Colon (tissue), 2 donors: Measurements from ENCODE around the gene TMEM208.

Experiments
- FAIRE-seq: peaks from 2 replicates; lab custom pipeline; 2012; peaks lifted over from hg19 to GRCh38; lab: Jason Lieb, UNC
- donor health status: control.
- donor health status: control.

TMEM208 gene

DNA sequence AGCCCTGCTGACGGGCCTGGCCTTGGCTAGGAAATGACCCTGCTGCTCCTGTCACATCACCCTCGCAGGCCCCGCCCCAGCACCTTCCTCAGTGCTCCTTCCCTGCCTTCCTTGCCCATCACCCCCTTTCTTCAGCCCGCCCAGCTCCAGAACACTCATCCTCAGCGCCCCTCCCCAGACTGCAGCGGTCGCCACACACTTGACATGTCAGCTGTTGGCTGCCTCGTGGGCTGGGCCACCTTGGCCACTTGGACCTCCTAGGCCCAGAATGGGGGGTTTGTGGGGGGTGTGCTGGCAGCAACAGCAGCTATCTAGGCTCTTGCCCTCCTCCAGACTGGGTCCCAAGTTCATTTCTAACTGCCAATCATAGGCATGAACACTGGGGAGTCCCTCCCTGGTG is 17.4 kb upstream of the TMEM208 start:
- no peak for FAIRE-seq

DNA sequence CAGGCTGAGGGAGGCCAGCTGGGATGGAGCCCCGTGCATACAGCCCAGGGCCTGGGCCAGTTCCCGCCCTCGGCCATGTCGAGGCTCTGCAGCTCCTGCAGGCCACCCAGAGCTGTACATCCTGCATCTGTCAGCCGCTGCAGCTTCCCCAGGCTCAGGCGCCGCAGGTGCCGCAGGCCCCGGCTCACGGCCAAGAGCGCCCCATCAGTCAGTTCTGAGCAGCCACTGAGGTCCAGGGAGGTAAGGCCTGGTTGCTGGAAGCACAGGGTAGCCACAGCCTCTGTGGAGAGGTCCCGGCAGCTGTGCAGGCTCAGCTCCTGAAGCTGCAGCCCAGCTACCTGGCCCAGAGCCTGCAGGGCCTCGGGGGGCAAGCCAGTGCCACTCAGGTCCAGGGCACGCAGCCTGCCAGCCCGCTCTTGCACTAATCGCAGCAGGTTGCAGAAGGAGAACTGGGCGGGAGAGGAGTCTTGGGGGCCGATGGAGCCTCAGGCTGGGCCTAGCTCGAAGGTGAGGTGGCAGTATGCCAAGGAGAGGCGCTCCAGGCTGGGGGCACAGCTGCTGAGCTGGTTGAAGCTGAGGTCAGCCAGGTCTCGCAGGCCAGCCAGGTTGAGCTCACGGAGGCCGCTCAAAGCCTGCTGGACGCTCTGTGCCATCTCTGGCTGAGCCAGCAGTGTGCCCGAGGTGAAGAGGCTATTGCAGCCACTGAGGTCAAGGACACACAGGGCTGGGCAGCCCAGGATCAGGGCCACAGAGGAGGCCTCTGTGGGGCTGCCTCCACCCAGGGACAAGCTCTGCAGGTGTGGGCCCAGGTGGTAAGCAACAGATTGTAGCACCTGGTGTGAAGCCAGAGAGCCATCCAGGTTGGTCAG is 16.6 kb upstream of the TMEM208 start:
- FAIRE-seq: no peak

DNA sequence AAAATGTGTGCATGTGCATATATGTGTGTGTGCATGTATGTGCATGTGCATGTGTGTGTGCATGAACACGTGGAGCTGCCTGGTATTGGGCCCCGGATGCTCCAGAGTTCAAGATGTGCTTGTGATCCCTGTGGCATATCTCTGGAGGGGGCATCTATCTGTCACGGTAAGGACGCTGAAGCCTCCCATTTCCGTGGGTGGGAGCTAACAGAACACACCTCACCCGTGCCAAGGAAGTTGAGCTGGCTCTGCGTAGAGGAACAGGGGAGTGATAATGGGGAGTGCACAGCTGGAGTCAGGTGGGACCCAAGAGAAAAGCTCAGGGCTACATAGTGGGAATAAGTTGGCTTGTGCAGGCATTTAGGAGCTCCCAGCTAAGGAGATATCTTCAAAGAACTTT is 15.3 kb upstream of the TMEM208 start:
- no peak for FAIRE-seq

DNA sequence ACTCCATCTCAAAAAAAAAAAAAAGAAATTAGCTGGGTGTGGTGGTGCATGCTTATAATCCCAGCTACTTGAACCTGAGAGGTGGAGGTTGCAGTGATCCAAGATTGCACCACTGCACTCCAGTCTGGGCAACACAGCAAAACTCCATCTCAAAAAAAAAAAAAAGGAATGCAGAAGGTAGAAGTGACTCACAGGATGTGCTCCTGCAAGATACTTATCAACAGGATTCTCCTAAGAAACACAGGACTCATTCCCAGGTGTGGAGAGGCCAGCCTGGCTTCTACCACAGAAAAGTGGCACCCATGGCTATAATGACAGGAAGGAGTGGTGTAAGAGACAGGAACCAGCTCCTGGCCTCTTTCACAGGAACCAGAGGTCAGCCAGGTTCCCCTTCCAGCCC is 14.2 kb upstream of the TMEM208 start:
- FAIRE-seq: no peak

DNA sequence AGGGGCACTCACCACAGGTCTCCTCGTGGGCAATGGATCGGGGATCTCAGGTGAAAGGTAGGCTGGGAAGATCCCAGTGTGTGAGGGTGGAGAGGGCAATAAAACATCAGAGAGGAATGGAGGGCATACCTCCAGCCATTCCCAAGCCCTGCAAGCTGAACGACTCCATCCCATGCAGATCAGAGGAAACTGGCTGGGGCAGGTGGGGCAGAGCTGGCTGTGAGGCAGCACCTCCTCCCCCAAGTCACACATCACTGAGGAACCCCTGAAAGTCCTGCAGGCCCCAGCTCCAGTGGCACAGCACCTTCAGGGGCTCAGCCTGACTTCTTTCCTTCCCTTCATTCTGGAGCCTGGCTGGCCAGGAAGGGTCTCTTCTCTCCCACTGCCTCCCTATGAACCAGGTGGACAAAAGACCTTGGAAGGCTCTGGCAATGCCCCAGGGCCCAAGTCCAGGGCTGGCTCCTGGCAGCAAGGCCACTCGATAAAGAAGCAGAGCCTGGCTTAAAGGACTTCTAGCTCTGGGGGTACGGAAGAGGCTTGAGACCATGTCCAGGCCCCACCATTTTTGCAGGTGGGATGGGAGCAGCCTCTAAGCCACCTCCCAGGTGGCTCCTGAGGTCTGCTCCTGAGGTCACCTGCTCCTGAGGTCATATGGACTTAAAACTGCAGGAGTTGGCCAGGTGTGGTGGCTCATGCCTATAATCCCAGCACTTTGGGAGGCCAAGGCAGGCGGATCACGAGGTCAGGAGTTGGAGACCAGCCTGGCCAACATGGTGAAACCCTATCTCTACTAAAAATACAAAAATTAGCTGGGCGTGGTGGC is 13.5 kb upstream of the TMEM208 start:
- FAIRE-seq: no peak

DNA sequence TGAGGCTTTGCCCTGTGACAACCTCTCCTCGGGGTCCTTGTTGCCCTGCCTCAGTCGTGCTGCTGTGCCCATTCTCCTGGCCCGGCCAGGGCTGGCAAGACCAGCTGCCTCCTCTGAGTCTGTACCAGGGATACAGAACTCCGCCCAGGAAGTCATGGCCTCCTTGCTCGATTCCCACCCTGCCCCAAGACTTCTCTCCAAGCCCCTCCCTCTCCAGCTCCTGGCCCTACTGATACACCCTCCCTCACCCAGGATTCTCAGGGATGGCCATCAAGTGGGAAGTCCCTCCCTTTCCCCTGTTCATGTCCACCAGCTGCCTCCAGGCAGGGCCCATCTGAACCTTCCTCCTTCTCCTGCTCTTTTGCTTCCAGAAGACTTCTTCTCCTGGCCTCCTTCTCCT is 11.2 kb upstream of the TMEM208 start:
- no peak for FAIRE-seq

DNA sequence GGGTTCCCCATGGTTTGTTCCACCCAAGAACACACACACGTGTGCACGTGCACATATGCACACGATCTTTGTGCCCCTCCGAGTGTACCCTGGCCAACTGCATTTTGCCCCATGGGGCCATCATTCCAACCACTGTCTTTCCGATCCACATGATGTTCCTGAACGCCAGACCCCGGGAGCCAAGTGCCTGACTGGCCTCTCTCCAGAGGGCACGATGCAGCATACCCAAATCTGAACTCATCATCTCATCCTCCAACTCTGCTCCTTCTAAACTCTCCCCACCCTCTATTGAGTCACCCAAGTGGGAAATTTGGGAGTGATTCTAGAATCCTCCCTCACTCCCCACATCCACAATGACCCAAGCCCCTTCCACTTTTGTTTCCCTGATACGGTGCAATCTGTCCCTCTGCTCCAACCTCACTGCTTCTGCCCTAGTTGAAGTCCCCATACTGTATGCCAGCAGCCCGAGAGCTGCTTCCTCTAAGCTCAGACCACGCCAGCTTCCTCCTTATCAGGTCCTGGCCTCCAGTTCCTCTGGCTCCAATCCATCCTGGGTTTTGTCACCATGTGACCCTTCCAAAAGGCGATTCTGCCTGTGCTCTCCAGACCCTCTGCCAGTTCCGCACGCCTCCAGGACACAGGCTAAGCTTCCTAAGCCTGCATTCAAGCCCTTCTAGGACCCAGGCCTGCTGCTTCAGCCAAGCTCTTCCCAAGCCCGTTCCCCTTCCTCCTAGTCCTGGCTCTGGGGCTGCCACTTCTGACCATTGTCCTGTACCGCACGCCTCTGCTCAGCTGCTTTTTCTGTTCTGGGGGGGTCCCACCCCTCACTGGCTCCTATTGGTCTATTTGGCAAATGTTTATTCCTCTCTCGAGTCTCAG is 10.1 kb upstream of the TMEM208 start:
- no peak for FAIRE-seq

DNA sequence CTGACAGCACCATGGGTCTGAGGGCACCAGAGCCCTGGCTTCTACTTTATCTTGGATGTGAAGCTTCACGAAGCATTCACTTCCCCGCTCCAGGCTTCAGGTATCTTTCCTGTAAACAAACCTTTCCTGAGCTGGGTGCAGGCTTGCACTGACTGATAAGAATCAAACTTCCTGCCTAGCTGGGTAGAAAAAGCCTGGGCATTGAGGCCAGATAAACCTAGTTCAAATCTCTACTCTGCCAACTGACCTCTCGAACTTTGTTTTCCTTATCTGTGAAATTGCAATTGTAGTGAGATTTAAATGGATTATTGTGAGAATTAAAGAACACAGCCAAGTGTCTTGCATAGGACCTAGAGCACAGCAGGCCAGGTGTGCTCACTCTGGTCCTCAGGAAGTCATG is 2.9 kb upstream of the TMEM208 start:
- FAIRE-seq: no peak

DNA sequence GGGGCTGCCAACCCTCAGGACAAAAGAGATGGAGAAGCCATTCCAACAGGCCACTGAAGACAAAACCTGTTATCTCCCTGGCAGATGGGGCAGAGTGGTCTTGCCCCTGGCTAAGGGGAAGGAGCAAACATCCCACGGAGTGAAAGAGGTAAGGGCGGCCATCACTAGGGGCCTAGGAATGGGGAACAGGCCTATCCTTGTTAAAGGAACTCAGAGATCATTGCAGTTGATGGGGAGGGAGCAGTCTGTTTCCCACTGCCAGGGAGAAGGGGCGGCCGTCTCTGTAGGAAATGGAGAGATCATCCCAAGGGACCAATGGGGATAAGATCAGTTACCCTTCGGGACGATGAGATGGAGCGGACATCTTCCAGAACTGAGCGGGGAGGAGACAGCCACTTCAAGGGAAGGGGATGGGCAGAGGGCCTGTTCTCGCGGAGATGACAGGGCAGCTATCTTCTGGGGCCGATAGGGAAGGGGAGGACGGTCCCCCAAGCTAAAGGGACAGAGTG is 581 bp upstream of the TMEM208 start:
- FAIRE-seq: no peak

DNA sequence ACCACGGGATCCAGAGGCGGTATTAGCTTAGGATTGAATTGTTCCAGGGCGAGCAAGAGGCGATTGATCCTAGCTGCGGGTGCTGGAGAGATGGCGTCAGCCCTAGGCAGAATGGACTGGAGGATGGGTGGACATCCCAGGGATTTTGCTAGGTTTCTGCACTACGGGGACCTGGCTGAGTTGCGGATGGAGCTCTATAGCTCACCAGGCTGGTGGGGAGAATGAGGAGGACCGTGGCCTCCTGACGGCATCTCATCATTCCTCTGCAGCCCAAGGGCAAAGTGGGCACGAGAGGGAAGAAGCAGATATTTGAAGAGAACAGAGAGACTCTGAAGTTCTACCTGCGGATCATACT is 614 bp downstream of the TMEM208 start:
- no peak for FAIRE-seq

DNA sequence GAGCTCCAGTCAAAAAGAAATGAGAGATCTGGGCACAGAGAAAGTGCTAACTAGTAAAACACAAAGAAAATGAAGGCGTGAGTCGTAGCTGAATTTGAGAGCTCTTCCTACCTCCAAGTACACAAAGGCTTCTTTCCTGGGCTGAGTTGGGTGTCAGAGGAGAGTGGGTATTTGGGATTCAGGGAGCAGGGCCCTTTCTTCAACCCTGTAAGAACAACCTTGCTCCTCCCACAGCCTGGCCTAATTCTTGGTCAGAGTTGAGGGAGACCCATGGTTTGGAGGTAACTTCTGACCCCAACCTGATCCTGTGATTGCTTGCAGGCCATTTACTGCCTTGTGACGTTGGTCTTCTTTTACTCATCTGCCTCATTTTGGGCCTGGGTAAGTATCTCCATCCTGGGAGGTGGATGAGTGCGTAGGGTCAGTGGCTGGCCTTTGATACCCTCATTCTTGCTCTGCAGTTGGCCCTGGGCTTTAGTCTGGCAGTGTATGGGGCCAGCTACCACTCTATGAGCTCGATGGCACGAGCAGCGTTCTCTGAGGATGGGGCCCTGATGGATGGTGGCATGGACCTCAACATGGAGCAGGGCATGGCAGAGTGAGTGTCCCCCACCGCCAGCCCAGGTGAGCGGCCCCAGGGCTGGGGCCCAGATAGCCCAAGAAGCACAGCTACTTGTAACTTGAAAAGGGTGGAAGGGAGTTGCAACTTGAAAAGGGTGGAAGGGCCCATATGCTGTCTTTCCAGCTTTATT is 1.3 kb downstream of the TMEM208 start:
- no peak for FAIRE-seq

DNA sequence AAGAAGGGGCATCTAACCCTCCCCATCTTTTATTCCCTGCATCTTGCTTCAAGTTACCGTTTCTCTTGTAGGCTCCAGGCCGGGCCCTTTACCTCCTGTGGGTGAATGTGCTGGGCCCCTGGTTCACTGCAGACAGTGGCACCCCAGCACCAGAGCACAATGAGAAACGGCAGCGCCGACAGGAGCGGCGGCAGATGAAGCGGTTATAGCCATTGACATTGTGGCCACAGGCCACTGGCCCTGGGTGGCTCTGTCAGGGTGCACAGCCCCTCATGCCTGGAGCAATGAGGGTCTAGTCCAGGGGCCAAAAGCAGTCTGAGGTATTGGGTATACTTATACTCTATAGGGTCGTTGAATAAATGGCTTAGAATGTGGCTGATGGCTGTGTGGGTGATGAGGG is 2.0 kb downstream of the TMEM208 start:
- no peak for FAIRE-seq

DNA sequence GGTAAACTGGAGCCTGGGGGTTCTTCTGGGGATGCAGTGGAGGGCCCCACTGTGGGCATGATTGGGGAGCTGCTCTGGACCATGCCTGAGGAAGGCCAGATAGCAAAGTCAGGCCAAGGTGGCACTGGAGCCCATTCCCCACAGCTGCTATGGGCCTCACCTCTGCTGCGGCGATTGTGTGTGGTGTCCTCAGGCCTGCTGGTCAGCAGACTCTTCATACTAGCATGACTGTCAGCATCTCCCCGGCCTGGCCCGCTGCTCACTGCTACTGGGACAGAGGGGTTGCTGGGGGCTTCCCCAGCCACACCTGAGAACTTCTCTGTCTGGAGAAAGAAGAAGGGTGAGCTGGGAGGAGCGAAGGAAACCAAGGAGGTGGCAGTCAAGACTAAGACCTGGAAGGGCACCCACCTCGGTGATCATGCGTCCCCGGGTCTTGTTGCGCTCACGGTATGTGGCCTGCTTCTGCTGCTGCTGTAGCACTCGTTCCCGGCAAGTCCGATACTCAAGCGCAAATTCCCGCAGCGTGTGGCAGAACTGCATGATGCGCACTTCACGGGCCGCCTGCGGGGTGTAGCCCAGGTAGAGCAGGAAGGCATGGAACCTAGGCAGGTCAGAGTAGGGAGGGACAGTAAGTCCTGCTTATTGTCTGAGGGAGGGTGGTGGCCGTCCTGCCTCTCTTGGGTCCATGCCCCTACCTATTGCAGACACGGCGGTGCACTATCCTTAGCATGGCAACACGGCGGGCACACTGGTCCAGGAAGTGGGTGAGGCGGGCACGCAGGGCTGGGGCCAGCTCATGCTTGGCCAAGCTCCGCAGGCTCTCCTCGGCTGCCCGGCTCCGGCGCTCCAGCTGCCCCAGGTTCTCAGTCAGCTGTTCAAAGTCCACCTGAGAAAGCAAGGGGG is 3.2 kb downstream of the TMEM208 start:
- no peak for FAIRE-seq

DNA sequence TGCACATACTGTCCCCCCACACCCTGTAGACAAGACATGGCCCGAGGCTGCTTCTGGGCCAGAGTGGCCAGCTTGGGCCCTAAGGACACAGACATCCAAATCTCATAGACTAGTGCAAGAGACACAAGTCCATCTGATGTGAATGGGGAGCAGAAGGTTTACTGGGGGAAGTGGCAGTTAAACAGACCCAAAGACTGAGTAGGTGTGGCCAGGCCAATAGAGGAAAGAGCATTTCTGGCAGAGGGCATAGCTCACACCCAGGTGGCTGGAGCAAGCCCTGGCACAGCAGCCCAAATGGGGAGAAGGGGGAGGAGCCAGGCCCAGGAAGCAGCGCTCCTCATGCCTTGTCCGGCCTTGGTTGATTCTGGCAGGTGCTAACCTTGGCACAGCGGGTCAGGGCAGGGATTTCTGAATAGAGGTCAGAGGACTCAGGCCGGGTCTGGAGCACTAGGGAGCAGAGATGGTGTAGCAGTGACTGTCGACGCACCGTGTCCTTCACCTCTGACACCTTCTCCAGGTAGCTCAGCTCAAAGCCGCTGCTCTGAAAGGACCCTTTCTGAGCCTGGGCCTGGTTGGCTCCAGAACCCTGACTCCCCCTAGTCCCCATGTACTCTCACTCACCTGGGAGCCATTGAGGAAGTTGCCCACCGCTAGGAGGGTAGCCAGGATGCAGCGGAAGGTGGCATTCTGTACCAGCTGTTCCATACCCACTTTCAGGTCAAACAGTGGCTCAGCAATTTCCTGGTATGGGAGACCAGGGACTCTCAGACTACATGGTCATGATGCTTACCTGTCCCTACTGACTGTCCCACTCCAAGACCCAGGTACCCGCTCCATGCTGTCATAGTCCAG is 4.1 kb downstream of the TMEM208 start:
- no peak for FAIRE-seq

DNA sequence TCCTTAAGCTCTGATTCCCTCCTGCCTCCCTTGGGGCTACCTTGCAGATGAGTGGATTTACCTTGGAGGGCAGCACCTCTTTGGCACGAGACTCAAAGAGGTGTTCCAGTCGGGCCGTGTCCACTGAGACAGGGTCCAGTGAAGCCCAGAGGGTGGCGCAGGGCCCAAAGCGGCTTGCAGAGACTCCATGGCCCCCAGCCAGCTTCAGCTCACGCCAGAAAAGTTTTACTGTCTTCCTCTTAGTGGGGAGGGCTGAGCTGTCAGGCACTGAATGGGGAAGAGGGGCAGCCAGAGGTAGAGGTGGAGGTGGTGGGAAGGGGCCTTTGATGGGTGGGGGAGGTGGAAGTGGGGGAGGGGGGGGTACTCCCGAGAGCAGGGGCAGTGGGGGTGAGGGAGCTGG is 6.7 kb downstream of the TMEM208 start:
- FAIRE-seq: no peak

DNA sequence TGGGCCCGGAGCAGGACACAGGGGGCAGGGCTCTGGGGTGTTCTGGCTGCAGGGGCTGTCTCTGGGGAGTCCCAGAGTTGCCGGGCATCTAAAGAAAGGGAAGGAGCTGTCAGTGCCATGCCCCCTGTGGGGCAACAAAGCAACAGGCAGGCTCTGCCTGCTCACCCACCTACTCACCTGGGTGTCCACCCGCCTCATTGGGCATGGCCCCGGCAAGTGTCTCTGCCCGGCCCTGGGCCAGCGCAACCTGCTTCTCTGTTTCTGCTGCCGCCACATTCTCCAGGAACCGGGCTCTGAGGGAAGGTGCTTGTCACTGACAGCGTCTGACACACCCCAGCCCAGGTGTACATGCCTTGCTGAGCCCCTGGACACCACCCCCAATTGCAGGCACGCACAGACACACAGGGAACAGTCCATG is 7.3 kb downstream of the TMEM208 start:
- FAIRE-seq: no peak

DNA sequence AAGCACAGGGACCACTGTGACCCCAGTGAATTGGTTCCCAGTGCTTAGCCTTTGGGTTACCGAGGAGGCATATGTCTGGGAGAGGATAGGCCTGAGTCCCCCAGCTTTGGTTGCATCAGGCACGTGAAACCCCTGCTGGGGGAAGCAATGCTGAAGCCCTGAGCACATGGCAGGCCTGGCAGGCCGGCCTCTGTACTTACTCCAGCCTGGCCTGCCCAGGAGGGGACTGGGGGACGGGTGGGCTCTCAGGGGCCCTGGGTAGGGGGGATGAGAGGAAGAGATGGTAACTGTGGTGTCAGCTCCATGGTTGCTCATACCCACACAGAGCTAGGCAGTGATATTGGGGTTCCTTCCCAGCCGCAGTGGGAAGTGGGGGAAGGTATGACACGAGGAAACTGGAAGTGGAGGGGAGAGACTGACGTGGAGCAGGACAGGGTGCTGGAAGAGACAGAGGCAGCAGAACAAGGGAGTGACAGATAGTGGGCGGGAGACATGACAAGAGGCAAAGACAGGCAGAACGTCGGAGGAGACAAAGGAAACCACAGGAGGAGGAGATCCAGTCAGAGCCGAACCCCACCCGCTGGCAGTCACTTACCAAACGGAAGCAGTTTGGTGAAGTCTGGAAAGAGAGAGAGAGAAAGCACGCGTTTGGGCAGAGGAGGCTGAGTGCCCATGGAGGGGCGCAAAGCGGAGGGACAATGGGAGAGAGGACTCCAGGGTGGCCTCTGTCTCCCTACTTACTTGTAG is 9.1 kb downstream of the TMEM208 start:
- FAIRE-seq: no peak

DNA sequence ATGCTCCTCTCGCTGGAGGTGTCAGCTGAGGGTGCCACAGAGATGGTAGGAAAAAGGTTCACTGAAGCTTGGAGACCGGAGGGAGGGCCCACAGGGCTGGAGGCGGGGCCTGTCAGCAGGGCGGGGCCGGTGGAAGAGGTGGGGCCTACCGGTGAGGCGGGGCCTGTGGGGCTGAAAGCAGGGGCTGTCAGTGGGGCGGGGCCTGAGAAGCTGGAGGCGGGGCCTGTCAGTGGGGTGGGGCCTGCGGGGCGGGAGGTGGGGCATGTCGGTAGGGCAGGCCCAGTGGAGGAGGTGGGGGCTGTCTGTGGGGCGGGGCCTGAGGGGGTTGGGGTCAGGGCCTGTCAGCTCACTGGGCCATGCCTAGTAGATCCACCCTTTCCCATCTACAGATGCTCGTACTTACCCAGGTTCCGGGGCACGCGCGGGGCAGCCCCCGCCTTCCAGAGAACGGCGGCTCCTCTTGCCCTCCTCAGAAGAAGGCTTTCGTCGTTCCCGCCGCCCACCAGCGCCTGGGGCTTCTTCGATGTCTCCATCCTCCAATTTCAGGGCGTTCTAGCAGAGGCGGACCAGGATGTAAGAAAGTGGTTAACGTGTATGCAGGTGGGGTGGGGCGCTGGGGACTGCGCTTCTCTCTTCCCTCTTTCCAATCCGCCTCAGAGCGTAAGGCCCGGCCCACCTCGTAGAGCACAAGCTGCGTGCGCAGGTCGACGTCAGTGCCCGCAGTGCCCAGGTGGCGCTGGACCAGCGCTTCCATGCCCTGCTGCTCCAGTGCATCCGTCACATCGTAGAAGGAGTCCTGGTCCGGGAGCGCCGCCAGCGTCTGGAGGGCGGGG is 9.8 kb downstream of the TMEM208 start:
- no peak for FAIRE-seq
